ENCODE results near the gene TMC4.

Gene TMC4

GRCh38 chr19:54127688-54128440 lies 45.1 kb downstream of the TMC4 start:
- no peak for DNase-seq

- no peak for DNase-seq
Measured at GRCh38 chr19:54125713-54126112, 47.2 kb downstream of the TMC4 start.

- DNase-seq: no peak
Measured at GRCh38 chr19:54124393-54124792, 48.6 kb downstream of the TMC4 start.

- no peak for DNase-seq
Measured at GRCh38 chr19:54123682-54124081, 49.3 kb downstream of the TMC4 start.

GRCh38 chr19:54121259-54121658 lies 51.7 kb downstream of the TMC4 start:
- no peak for DNase-seq

GRCh38 chr19:54115109-54116063 lies 57.6 kb downstream of the TMC4 start, which contains the start of the genes PRPF31 and TFPT:
PRPF31 (plus strand) TSS chr19:54115754; CDS start chr19:54118279, 2,525 bp downstream.
TFPT (minus strand) TSS chr19:54115657; CDS start chr19:54115269, 388 bp downstream.
- peak; percentile 100 for DNase-seq

- DNase-seq: no peak
Measured at GRCh38 chr19:54114340-54115108, 58.4 kb downstream of the TMC4 start.

Measured in retina (tissue), 1 donor.